Inflammatory macrophage treated with lipopolysaccharide for 1 hour (primary cell): ENCODE measurements around the gene LRRC8B.

Experiments used
- DNase-seq, 2 donors: peaks; one replicate each; pipeline ENCODE4 v3.0.0-alpha.2; 2020 to 2022

The LRRC8B gene

DNA sequence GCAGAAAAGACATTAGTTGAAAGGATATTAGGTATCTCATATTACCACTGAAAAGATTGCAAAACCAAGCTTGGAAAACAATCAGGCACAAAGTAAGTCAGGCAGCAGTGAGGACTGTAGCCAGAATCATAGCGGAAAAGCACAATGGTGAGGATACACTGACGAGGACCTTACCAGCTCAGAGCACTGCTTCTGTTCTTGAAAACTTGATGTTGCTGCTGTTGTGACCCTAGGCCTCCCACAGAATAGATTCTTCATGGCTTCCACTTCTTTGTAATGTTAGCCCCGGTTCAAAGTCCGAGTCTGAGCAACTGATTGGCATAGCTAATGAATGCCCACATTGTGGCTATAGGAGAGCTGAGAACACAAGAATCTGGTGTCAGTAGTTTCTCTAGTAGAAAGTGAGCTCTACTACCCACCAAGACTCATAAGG, 63.1 kb downstream of the LRRC8B start:
- no peak for DNase-seq

DNA sequence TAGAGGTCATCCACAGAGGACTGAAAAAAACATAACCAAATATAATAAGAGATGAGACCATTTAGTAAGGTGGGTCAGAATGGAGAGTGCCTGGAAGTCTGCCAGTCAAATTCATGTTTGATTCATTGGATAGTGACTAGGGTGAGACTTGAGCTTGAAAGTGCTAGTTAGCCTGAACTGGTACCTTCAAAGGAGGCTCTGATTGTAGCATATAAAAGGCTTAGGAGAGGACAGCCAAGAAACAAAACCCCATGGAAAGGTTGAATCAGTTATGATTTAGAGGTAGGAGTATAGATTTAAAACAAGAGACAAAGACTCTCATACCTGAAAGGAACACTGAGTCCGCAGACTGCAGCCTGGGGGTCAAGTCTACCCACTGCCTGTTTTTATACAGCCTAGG, 63.9 kb downstream of the LRRC8B start:
- no peak for DNase-seq

DNA sequence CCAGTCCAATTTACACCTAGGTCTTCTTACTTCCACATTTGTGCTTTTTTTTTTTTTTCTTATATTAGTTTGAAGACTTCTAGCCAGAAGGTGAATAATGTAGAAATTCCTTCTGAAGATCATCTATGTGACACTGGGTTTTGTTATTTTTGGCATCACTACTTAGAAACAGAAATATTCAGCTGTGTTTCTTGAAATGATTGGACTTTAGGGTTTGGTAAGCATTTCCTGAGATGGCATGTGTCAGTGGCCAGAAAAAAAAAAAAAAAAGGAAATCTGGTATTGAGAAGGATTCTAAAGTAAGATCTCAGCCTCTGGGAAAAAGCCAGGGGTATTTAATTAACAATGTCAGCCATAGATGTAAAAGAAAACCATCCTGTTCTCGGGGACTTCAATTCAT, 64.9 kb downstream of the LRRC8B start:
- no peak for DNase-seq

DNA sequence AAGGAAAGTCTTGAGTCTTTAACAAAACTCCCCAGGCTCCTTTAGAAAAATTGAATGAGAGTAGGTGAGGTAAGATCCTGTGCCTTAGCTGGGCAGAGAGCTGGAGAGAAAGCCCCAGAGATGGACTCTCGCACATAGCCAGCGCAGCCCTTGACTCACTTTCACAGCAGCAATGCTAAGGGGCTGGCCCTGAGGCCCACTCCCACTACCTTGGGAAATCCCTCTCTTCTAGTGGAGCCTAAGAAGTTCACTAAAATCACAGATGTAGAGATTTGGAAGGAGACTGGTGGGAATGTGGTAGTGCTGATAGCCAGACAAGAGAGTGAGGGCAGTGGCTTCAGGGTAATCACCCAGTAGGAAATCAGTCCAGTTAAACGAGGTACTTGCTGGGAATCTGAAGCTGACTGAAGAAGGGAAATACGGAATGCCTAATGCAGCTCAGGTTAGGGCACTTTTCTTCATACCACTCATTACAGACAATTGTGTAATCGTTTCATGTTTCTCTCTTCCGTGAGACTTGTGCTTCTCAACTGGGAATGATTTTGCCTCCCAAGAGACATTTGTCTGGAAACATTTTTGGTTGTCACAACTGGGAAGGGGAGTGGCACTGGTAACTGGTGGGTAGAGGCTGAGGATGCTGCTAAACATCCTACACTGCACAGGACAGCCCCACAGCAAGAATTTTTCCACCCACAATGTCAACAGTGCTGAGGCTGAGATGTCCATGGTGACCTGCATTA, 65.9 kb downstream of the LRRC8B start:
- no peak for DNase-seq

DNA sequence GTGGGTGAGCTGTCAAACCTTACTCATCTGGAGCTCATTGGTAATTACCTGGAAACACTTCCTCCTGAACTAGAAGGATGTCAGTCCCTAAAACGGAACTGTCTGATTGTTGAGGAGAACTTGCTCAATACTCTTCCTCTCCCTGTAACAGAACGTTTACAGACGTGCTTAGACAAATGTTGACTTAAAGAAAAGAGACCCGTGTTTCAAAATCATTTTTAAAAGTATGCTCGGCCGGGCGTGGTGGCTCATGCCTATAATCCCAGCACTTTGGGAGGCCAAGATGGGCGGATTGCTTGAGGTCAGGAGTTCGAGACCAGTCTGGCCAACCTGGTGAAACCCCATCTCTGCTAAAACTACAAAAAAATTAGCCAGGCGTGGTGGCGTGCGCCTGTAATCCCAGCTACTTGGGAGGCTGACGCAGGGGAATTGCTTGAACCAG, 68.3 kb downstream of the LRRC8B start:
- peak; percentile 55 to 69 for DNase-seq

DNA sequence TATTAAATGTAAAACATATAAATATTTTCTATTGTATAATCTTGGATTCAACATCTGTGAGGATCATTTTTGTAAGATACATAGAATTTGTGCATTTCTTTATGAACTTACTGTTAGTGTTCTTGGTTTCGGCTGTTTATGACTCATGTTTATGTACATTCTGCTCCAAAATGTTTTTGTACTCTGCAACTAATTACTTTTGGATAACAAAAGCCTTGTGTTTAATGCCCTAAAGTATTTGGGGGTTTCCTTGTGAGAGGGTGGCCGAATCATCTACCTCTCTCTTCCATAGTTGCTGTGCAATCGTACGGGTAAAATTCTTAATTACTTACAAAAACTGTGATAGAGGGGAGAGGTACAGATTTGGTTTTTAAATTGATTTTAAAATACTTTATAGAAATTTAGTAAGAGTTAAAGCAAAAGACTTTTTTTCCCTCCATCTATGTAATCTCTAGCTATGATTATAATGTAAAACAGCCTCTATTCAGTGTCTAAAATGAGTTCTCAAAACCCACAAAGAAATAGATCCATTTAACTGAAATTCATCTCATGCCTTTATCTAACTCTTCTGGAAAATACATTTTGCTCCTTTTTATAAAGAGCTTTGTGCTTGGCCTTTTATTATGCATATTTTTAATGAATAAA, 69.6 kb downstream of the LRRC8B start:
- DNase-seq = no peak

DNA sequence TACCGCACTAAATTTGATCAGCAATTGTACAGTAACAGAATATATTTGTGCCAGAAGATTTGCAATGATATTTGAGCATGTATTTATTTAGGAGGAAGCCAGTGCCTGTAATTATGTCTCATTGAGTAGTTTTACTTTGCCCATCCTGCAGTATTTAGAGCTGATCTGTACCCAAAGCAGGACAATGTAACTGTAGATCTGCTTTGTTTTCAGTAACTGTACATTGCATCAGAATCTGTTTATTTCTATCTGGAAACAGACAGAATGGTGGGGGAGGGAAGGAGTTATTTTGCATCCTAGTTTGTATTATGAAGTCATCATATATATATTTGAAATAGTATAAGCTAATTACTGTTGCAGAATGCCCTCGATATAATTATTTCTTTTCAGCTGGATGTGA, 72.1 kb downstream of the LRRC8B start:
- DNase-seq = no peak

DNA sequence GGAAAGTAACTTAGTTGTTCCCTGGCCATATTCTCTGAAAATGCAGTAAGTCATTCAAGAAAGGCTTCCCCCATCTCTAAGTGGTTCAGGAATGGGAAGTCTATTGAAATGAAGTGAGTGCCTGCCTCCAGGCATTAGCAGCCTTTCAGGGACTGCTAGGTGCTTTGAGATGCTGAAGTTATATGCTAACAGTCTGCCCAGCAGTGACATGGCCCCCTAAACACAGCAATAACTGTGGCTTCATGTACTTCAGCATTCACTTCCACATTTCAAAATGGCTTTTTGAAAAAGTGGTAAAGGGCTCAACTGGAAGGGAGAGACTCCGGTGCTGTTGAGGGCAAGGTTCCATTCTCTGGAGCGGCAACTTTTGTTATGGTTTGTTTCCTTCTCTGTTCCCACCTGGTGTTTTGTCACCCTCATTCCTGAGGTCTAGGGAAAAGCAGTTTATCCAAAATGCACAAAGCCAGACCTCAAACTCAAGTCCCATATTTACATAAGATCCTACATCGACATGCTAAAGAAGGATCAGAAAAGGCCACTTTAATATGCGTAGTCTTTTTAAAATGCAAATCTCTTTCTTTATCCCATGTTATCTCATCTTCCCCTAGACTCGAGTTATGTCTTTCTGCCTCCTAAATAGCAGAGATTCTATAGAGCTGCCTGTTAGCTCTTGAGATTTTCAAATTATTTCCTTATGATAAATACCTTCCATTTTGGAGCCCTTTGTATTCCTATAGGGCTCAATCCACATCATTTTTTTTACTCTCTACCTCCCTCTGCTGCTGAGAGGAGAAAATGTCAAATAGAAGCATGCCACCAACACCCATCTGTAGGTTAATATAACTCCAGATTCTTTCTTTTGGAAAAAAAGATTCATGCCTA, 74.1 kb downstream of the LRRC8B start:
- peak; percentile 24 to 71 for DNase-seq

DNA sequence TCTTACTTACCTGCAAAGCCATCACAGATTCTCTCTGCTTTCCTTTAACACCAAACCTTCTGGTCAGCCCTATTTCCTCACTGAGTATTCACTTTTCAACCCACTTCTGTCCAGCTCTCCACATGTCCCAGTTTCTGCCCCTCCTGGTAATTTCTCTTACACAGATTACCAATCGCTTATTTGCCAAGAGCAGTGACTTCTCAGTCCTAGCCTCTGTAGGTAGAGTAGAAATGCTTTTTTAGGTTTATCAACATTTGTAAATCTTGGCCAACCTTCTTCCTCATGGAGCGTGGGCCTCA, 74.7 kb downstream of the LRRC8B start:
- DNase-seq = no peak

DNA sequence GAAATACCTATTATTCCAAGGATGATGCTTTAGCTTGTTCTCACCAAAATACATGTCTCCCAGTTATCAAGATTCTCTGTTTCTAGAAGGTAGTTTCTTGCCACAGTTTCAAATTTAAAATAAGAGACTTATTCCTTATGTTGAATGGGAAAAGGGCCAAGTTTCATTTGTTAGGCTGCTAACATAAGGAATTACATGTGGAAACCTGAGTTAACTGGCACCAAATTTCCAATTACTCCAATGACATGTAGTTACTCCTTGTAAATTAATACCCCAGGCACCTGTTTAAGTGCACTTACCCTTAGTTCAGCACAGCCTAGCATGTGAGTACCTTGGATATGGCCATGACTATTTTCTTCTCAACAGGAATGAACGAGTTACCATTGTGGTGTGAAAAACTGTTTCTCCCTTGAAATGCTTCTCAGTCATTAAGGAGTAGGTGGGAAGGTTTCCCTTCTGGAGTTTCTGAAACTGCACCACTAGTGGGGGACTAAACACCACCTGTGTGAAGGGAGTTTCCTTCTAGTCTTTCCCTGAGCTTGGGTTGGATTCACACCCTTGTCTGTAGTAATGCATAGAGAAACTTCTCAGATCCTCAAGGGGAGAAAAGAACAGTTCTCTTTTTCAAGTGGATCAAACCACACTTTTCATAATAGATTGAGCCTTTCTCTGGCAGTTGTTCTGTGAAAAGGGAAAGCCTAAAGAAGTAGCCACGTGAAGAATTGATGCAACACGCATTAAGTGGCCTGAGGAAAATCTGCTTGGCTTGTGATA, 76.0 kb downstream of the LRRC8B start:
- DNase-seq = peak; percentile 34 to 55

DNA sequence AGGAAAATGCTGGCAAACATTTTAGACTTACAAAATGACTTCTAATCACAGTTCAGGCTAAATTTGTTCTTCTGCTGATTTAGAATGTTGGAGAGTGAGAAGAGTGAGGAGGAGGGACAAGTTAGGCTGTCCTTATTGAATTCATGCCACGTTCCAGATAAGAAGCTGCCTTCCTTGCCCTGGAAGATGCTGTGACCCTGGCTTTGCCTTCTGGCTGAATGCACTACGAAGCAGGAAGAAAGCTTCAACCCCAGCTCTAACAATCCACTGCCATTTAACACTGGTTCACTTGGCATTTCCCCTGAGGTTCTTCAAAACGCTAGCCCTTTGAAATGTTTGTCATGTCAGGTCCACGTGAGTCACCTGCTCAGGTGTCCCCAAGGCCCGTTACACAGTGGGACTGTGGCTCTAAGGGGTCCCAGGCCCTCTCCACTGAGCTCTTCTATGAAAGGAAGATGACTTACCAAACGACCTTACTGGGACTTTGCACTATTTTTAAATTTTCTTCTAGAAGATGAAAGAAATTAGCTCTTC, 78.3 kb downstream of the LRRC8B start:
- no peak for DNase-seq

DNA sequence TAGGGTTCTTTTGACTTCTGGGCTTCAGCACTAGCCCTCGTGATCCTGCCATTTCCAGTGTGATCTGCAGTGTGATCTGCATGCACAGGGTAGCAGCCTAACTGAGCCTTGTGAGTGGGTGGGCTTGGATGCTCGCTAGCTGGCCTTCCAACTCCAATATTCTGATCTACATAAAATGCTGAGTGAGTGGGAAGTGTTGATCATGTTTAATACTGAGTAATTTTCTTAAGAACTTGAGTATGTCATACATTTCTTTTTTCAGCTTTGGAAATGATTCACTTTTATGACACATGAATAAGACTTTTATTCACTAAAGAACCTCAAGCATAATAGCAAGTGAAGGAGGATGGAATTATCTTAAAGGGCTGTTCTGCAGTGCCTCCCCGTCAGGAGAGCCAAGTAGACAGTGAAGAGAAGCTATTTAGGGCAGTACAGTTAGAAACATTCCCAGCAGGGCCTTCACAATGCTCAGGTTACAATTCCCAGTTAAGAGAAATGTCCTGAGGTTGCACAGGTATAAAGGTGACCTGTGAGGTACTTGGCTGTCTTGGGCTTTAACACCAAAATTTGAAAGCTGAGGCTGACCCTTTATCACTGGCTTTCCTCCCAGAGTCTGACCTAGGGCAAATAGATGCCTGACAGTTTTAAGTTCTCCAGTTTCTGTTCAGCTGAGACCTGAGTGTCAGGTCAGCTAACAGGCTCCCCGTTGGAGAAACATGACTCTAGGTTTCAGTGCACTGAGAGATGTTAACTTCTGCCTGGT, 79.2 kb downstream of the LRRC8B start:
- no peak for DNase-seq

DNA sequence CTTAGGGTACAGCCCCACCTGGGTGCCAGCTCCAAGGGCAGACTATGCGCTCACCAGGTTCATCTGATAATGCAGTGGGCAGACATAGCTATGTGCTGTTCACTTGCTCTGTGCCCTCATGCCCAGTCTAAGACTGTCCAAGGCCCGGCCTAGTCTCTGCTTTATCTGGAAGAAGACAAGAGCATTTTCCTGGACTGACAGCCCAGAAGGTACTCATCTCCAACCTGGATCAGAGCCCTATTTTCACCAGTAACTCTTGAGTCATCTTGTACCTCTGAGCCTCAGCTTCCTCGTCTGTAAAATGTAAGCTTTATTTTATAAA, 79.7 kb downstream of the LRRC8B start:
- no peak for DNase-seq

DNA sequence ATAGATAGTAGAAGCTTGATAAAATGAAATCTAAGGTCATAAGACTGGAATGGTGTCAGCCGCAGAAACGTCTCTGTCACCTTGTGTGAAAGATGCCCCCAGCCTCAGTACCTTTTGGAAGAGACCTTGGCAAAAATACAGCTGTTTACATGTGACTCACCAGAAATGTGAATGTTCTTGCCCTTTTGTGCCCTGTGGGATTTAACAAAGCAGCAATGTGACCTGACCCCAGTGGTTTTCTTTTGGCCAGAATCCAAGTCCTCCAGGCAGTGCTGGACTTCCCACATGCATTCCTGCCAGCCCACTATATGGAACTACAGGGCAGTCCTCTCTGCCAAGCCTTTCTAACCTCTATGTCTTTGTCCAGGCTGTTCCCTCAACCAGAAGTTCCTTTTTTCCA, 81.1 kb downstream of the LRRC8B start:
- DNase-seq = peak in 1 of 2 donors; percentile 22

DNA sequence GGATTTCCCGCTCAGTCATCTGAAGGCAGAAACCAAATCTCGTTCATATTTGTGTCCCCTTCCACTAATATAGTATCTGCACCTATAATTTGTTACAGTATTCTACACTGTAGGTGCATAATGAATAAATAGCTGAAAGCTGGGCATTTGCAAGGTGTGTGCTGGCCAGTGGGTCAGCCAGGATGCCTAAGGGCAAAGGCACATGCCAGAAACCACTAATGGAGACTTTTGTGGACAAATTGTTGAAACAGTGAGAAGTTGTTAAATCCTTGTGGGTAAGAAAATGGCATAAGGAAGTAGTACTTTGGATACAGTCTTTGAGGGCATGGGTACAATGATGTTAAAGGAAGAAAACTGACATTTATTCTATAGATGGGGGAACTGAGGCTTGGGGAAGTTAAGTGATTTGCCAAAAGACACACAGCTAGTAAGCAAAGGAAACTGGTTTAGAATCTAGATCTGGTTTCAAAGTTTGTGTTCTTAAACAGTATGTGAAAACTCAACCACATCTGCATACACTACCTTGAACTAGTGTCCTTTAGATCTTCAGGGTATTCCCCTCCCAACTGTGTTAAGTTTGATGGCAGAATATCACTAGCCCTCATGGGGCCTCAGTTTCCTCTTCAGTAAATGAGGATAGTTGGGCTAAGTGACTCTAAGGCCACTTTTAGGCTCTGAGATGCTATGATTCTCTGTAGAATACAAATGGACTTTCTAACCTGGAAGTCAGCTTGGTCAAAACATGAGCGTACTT, 81.8 kb downstream of the LRRC8B start:
- DNase-seq = no peak

DNA sequence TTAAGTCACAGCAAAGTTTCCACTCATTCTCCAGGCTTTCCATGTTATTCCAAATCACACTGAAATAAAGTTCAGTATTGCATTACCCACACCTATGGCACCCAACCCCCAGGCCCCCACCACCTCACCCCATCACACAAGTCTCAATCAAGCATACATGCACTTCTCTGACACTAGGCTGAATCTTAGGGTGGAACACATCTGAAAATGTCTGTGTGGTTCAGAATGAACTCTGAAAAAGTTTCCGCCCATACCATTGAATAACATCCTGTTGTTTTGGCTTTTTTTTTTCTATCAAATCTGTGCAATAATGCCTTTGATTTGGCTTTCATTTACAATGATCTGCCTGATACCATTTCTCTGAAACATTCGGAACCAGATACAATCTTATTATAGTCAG, 82.5 kb downstream of the LRRC8B start:
- no peak for DNase-seq

DNA sequence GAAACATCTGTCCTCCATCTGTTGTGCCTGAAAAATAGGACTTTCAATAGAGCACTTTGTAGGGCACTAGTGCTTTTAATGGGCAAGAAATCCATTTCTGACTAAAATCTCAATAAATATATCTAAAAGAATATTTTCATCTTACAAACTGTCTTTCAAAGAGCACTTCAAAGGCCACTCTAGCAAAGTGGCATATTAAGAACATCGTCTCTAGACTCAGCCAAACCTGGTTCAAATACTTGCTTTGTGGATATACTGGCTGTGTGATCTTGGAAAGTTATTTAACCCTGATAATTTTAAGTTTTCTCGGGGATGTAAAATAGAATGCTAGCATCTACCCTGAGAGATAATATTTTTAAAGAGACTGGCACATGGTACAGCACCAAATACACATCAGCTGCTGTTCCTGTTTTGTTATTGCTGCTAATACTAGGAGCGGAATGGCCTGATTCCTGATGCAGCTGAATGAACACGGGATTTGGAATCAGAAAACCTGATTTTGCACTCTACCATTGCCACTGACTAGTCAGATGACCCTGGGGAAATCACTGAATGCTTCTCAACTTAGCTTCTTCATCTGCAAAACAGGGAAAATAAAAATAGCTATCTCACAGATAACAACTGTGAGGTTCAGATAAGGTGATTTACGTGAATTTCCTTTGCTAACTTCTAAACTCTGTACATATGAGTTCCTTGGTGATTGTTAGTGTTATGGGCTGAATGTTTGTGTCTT, 83.1 kb downstream of the LRRC8B start:
- no peak for DNase-seq

DNA sequence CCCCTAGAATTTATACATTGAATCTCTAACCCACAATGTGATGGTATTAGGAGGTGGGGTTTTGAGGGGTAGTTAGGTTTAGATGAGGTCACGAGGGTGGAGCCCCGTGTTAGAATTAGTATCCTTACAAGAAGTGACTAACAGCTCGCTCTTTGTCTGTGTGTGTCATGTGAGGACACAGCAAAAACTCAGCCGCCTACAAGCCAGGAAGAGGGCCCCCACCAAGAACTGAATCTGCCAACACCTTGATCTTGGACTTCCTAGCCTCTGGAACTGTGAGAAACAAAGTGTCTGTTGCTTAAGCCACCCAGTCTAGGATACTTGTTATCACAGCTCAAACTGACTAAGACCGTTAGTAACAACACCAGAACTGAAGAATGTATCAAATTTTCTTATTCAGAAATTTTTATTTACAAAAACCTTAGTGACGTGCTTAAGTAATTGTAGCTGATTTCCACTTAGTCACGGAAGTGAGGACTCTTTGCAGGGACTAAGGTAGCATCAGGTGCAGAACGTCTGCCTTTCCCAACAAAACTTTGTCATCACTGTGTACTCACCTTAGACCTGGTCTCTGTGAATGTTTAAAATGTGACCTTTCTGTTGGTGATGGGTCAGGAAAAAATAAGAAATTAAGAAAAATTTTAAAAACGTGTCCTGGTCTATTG, 83.8 kb downstream of the LRRC8B start:
- DNase-seq = no peak

DNA sequence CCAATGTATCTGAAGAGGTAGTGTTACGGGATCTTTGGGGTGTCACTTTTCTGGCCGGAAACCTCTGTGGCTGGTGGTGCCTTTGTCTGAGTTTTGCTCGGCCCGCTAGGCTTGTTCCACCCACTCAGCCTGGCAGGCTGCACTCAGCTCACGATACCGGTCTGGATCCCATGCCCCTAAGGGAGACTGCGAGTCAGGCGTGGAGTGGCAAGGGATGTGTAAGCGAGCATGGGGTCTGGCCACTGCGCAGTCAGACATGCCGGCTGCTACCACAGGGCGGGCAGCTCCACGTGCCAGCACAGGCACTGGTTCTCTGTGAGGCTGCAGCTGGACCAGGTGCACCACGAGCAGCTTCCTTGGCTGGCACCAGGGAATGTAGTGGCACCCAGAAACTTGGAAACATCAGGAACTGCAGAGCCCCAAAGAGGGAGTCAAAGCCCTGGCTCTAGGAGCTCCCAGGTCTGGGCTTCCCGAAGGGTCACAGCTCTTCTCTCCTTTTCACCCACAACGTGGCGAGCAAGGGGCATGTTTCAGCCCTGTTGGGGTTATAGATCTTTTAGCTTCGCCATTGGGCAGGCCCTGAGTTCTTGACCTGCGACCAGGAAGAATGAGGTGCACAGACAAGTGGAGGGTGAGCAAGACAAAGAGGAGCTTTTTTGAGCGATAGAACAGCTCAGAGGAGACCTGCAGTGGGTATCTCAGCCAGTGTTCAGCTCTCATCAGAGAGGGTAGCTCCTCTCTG, 84.5 kb downstream of the LRRC8B start:
- DNase-seq = no peak
